HG03095 (cell line): ENCODE data around the gene CELSR3.

Experiments used
- ATAC-seq: cut with Tn5 transposase; IDR thresholded peaks from one replicate; pipeline ENCODE4 v1.9.1; 2021; ENCODE audit warnings: moderate library complexity; ENCODE audit not compliant: unreplicated experiment

The CELSR3 gene

DNA sequence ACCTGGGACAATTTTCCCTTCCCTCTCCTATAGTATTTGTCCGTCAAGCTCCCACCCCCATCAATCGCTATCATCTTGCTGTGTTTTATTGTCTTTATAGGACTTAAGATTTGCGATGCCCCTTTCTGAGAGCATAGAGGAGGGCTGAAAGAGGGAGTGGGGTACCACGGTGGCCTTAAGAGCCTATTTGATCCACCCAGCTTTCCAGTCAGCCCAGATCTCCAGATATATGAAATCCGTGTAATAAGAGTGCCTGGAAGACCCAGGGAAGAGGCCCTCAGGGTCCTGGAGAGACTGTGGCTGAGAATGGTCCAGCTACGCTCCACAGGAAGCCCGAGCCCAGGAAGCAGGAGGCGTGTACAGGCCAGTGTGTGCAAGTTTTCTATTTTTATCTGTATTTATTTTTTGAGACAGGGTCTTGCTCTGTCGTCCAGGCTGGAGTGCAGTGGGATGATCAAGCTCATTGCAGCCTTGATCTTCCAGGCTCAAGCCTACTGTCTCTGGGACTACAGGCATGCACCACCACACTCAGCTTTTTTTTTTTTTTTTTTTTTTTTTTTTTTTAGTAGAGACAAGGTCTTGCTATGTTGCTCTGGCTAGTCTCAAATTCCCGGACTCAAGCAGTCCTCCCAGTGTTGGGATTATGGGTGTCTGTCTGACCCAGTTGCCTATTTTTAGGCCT is 24.0 kb upstream of the CELSR3 start:
- ATAC-seq = no peak

DNA sequence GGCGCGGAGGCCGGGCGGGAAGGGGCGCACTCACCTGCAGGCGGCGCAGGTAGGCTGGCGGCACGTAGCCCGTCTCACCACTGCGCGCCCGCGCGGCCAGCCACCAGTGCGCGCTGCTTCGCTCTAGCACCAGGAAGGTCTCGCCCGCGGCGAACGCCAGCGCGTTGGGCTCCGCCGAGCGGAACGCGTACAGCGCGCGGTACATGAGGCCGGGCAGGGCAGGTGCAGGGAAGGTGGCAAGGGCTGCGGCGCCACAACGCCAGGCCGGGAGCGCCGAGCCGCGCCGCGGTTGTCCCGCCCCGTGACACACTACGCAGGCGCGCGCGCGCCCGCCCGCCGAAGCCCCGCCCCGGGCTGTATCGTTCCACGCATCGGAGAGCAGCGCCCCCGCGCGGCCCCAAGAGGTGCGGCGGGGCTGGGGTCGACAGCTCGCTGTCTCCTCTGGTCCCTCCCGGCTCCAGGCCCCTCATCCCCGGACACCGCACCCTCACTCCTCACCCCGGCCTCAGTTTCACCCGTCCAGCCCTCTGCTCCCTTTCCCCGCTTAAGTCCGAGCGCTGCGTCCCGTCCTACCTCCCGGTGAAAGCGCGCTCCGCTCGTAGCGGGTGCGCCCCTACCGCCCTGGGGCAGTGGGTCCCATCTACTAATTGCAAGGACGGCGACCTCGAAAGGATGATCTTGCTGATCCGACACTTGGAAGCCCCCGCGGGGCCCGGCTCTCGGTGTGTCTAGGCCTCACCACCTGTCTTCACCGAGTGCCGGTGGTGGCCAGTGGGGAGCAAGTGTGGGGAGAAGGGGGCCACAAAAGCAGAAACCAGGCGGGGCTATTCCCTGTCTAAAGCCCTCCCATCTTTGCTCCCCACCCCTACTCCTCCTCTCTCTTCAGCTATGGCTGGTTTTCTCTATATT is 23.2 kb upstream of the CELSR3 start, which contains the start of gene NCKIPSD:
Gene NCKIPSD (minus strand): TSS at position 313 of the 909 bp plus-strand sequence. CDS start 108 bp downstream, at position 205.
- ATAC-seq = peak; percentile 73

DNA sequence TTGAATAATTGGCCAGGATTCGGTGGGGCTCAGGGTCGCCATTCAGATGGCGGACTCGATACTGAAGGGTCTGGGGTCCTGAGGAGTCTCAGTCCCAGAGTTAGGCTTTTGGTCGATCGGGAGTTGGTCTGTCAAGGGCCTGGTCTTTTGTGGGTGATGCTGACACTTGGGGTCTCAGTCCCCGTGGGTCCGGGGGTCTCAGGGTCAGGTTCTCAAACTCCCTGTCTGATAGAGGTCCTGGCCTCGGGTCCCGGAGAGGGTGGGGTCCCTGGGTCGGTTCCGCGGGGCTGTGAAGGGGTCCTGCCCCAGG is 22.6 kb upstream of the CELSR3 start:
- no peak for ATAC-seq

DNA sequence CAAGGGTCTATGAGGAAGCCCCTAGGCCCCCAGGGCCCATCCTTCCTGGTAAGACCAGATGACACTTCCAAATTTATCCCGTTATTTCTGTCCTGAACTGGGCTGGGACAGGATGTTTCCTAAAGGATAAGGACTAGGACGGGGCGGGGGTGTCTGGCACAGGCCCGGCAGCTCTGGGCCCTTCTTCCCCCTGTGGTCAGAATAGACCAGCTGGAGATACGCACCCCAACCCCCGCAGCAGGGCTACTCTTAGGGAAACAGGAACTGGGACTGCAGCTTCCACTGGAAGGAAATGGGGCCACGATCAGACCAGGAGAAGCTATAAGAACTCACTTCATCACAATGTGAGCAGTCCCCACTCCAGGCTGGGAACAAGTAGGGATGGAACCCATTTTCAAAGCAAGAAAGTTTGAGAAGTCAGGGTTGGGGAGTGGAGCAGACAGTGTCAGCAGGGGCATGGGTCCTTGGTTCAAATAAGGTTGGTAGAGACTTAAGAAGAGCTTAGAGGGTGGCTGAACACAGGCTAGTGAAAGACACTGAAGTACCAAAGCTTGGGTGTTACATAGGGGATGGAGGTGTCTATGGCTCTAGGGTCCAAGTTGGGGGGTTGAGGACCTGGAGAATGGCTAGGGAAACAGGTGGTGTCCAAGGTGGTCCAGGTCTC is 21.9 kb upstream of the CELSR3 start:
- no peak for ATAC-seq

DNA sequence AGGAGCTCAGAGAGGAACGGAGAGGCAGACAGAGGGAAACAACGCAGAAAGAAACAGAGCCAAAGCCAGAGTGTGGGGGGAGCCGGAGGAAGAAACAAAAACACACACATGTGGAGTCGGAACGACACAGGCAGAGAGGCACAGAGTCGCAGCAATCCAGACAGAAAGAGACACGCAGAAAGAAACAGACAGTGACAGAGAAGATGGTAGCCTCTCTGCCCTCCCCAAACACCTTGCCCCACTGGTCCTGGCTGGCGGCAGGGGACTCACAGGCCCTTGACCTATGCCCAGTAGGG is 21.3 kb upstream of the CELSR3 start:
- ATAC-seq = no peak

DNA sequence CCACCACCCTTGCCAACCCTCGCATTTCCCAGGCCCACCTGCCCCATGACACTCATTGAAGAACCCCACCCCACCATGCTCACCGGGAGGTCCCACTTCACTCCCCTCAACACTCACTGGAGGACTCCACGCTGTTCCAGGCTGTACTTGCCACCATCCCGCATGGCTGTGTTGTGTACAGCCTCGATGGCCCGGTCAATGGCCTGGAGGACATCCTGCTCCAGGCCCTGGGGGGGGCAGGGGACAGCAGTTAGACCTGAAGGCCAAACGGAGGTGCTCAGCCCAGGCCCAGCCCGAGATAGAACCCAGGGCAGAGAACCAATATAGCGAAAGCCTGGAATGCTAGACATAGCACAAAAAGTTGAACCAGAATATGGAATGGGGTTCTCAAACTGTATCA is 20.1 kb upstream of the CELSR3 start:
- ATAC-seq = no peak

DNA sequence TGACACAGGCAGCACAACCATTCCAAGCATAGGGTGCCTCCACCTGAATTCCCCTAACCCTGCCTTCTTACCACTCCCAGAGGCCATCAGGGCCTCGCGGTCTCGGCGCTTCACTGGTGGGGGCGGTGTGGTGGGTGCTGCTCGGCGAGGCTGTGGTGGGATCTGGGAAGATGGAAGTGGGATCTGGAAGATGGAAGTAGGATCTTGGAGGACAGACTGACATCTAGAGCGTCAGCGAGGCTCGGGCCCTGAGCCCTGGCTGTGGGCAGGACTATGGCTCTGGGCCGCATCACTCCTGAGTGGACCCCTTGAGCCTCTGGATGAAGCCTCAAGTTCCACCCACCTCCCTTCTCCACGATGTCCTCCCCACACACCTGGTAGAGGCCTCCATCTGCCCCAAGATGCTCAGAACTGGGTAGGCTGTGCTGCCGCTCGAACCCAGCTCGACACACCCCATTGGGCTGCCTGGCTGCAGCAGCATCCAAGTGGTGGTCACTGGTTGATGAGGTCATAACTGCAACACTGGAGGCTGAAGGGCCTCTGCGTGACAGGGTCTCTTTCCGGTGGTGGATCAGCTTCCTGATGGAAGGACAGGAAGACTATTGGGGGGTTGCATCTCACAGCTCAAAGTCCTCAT is 19.4 kb upstream of the CELSR3 start:
- ATAC-seq = no peak

DNA sequence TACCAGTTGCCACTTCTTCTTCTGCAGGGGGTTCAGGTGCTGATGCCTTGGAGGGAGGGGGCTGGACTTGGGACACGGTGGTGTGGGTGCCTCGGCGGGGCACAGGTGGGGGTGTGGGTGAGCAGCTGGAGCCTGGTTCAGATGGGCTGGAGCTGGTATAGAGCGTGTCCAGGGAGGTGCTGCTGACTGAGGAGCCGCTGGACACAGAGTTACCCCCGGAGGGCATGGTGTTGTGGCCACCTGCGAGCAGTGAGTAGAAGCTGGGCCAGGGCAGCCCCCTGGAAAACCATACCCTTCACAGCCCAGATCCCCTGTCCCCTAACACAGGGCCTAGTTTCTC is 18.8 kb upstream of the CELSR3 start:
- ATAC-seq = no peak

DNA sequence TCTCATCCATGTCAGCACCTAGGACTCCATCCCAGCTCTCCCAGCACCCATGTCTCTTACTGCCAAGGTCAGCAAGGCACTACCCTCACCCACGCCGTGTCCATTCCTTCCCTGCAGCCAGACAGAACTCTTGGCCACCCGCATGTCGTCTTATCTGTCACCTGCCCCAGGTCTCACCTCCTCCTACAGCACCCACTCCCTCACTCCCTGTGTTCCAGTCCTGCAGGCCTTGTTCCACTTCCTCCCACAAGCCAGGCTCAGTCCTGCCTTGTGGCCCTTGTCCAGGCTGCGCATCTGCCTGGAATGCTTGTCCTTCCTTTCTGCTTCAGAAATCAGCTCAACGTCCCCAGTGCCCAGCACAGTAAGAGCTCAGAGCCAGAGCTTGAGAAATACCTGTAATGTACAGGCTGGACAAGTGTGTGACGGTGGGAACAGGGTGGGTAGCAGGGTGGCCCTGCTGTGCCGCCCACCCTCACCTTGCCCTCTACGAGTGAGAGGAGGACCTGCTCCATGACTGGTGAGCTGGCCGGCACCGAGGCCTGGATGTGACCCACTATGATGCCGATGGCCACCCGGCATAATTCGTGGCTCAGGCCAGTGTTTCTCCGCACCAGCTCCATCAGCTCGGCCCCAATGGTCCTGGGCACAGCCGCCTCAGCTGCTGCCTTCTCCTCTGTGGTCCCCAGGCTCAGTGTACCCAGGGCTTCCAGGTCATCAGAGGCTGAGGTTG is 18.3 kb upstream of the CELSR3 start:
- ATAC-seq = no peak

DNA sequence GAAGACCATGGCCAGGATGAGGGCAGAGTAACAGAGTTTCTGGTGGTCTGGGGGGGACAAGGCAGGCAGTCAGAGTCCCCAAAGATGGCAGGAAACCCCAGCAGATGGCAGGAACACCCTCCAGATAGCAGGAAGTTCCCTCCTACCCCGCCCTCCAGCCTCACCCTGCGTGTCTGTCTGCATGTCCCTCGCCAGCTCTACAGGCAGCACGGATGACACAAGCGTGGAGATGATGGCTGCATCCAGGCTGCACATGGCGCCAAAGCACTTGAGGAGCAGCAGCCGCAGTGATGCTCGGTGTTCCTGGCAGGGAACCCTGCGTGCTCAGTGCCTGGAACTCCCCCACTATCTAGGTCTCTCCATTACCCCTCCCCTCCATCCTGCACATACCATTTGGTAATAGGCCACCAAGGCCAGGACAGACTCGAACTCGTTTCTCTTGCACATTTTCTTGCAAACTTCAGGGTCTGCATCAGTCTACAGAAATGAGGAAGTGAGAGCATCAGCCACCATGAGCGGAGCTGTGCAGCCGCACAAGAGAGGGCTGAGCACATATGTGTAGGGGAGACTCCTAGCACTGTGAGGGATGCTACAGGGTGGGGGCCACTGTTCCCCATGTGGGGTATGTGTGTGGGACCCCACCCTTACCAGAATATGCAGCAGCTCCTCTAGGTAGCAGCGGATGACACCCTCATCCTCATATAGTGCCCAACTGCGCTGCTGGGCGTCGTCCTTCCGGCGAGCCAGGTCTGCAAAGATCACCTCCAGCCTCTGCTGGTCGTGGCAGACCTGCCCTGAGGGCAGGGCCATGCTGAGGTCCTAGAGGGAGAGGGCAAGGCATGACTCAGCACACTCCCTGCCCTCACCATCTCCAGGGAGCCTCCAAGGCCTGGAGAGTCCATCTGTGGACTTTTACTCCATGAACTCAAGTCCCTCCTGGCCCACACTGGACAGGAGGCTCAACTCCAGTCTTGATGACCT is 17.0 kb upstream of the CELSR3 start:
- ATAC-seq = no peak

DNA sequence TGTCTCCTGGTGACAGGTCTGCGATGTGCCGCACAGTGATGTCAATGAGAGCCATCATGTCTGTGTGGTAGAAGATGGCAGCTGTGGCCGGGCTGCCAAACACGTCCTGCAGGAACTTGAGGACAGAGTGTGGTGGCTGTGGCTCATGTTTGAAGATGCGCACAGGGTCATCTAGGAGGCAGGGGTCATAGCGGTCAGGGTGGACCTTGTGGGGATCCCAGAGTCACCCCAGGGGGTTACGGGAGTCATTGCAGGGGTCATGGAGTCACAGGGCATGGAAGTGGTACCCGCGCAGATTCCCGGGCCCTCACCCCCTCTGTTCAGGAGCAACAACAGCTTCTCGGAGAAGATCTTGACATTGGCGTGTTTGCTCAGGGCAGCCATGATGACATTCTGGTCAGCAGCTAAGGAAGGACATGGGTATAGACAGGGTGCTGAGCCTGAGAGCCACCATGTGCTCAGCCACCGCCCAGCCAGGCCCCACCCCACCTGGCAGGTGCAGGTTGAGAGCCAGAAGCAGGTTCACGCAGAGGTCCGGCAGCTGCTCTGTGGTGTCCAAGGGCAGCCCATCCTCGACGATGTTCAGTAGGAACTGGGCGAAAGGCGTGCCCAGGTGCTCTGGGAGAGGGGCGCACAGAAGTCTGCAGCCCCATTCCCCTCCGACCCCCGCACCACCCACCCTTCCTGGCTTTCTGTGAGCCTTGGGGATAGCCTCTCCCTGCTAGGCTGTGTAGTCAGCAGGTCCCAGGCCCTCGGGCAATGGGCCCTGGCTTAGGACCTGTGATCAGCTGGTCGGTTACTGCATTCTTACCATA is 16.1 kb upstream of the CELSR3 start:
- ATAC-seq = no peak

DNA sequence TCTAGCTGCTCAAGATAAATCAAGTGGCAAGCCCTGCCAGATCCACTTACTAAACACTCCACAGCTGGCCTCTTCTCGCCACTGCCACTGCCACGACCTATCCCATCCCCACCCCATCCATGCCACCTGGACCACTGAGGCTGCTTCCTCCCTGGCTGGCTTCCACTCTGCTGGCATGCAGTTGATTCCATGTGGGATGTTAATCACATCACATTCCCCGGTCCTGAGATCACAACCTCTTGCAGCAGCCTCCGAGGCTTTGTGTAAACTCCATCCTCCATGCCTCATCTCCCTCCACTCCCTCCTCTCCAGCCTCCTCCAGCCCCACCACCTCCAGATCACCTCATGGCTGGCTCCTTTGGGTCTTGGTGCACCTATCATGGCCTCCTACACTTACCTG is 15.4 kb upstream of the CELSR3 start:
- ATAC-seq = no peak

DNA sequence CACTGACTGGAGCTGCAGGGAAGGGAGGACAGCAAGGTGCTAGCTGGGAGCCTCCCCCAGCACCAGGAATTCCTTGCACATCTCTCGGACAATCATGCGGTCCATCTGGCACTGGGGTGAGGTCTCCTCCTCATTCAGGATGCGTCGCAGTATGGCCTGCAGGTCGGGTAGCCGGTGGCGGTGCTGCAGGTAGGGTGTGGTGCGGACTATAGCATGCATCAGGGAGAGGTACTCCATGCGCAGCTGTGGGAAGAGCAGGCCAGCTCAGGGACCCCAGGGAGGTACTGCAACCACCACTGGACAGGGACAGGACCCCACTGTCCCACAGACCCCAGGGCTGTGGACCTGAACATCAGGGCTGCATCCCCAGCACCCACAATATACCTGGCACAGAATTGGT is 11.8 kb upstream of the CELSR3 start:
- no peak for ATAC-seq

DNA sequence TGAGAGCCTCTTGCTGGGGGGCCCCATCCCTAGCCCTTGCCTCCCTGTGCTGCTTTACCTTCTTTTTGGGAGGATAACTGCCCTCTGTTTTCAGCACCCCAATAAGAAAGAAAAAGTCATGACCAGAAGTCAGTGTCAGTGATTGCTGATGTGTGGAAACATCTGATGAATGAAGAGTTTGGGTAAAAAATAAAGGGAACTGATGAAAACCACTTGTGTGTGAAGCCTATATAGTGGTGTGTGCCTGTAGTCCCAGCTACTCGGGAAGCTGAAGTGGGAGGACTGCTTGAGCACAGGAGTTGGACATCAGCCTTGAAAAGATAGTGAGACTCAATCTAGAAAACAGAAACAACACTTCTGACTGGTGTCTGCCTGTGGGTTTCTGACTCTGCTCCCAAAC is 9.8 kb upstream of the CELSR3 start:
- no peak for ATAC-seq

DNA sequence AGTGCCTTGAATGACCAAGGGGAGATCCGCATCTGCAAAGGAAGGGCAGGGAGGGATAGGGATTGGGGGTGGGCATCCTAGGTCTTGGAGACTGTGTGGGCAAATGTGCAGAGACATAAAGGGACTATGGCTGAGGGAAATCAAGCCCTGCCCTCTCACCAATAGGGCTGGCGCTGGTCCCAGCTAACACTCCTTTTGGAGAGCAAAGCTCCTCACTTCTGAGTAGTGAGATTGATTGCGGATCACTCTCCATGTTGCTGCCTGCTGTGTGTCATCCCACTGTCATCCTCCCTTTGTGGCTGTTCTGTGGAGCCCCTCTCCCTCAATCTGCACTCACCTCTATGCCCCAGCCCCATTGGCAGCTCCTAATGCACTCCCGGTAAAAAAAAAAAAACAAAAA is 2.2 kb upstream of the CELSR3 start:
- ATAC-seq = no peak

DNA sequence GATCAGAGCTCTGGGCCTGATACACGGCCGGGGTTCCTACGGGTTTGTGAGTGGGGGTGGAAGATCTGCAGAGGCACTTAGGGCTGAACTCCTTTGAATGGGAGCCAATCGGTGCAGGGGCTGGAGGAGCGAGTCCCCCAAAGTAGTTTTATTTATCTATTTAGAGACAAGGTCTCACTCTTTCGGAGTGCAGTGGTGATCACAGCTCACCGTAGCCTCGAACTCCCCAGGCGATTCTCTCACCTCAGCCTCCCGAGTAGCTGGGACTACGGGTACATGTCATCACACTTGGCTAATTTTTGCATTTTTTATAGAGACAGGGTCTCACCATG is 1.6 kb upstream of the CELSR3 start:
- no peak for ATAC-seq

DNA sequence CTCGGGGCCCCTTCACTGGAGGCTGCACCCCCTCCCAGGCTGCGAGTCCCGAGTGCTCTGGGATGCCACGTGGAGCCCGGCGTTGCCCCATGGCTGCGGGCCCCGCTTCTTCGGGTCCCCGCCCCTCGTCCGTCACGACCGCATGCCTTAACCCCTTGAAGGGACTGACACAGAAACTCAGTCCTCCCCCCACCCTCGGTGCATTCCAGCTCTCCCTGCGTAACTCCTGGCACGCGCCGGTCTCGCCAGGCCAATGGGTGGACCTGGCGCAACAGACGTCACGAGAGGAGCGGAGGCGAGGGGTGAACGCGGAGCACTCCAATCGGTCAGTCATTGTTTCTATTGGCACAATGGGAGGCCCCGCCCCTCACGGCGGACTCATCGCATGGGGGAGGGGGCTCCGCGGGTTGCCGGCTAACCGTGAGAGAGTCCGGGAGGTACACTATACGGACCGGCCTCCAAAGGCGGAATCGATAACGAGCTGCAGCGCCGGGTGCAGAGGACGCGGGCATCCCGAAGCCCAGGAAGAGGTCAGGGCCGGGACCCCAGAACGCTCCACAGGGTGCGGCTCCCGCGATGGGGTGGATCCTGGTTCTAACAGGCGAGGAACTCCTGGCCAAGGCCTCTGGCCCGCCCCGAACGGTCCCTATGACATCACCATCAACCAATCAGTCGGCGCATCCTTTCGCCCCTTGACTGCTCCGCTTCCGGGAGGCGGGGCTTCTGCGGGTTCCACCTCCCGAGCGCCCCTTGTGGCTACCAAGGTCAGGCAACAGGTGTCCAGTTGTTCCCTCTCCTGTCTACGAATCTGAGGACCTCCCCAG is 1.0 kb upstream of the CELSR3 start:
- ATAC-seq = peak; percentile 86

DNA sequence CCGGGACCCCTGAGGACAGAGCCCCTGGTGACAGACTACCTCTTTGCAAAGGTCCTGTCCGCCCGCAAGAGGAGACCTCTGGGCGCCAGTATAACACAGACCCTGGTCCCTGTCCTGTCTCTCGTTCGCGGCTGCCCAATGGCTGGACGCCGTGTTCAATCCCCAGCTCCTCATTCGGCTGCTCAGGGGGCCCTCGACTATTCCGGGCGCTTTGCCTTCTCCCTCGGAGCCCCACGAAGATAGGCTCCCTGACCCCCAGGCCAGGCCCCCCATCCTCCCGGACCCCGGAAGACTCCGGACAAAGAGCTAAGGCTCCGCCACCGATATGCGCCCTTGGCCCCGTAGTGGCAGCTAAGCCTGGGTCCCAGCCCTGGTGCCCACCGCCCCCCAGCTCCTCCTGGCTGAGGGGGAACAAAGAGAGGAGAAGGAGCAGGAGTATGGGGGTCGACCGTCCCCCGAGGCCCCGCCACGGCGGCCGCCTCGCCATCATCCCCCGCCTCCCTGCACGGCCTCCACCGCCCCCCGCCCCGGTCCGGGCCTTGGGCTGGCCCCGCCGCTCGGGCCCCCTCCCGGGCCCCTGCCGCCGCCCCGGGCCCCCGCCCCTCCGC is 437 bp downstream of the CELSR3 start:
- ATAC-seq = no peak
